WTC11 (cell line): ENCODE measurements around the gene NAB2. TPM values are rescaled to one million over a fixed set of nuclear protein-coding genes. Genes with fewer than 3 reads are reported as not detected.

Experiments
- ATAC-seq: fragments of 200-7000 bp; cut with Tn5 transposase; 2 replicates; pipeline ENCODE4 v1.10.0; 2021; ENCODE audit warnings: mild to moderate bottlenecking, moderate library complexity
- CTCF ChIA-PET: fragments of 300-600 bp; sonication (Branson Sonifier 250); formaldehyde crosslinking; loops from one replicate; lab custom pipeline; 2021; ENCODE audit warnings: antibody characterized with exemption; lab: Charles Lee
- POLR2A ChIA-PET: fragments of 350-600 bp; sonication (Branson Sonifier 250); formaldehyde crosslinking; loops from one replicate; lab custom pipeline; 2021; ENCODE audit warnings: antibody characterized with exemption; lab: Charles Lee
- DNase-seq: peaks from one replicate; pipeline ENCODE4 v3.0.0; 2021; ENCODE audit warnings: low spot score
- H3K27ac Mint-ChIP-seq: 2 replicates; pipeline ENCODE4 v1.8.0; 2021; ENCODE audit warnings: mixed read lengths
- H3K27me3 Mint-ChIP-seq: 2 replicates; pipeline ENCODE4 v1.8.0; 2021; ENCODE audit warnings: low read depth, mild to moderate bottlenecking, moderate library complexity, mixed read lengths
- H3K36me3 Mint-ChIP-seq: 2 replicates; pipeline ENCODE4 v1.8.0; 2021; ENCODE audit warnings: mixed read lengths
- H3K4me1 Mint-ChIP-seq: 2 replicates; pipeline ENCODE4 v1.8.0; 2022; ENCODE audit warnings: mixed read lengths
- H3K4me3 Mint-ChIP-seq: 2 replicates; pipeline ENCODE4 v1.8.0; 2021; ENCODE audit warnings: mild to moderate bottlenecking, moderate library complexity, mixed read lengths
- H3K9me3 Mint-ChIP-seq: 2 replicates; pipeline ENCODE4 v1.8.0; 2021; ENCODE audit warnings: mixed read lengths
- AR ChIP-seq: fragments of 250-450 bp; sonication (Bioruptor Pico); IDR thresholded peaks from 2 replicates; pipeline ENCODE4 v1.9.0; 2021; ENCODE audit warnings: mild to moderate bottlenecking
- E2F5 ChIP-seq: sonication (generic); formaldehyde crosslinking; IDR thresholded peaks from 2 replicates; pipeline ENCODE4 v1.8.1; 2022; ENCODE audit warnings: mild to moderate bottlenecking, moderate library complexity, missing genetic modification reagents
- HMGA2 ChIP-seq: fragments of 250-450 bp; sonication (Bioruptor Pico); IDR thresholded peaks from 2 replicates; pipeline ENCODE4 v1.4.0; 2021; ENCODE audit warnings: mild to moderate bottlenecking, moderate library complexity
- HMGXB4 ChIP-seq: sonication (generic); formaldehyde crosslinking; IDR thresholded peaks from 2 replicates; pipeline ENCODE4 v1.8.1; 2023; ENCODE audit warnings: mild to moderate bottlenecking, moderate library complexity, missing genetic modification reagents
- NR3C1 ChIP-seq: sonication (generic); formaldehyde crosslinking; conservative IDR thresholded peaks from 2 replicates; pipeline ENCODE4 v1.8.1; 2023; ENCODE audit warnings: low read depth, mild to moderate bottlenecking, missing genetic modification reagents
- SMAD3 ChIP-seq: sonication (generic); formaldehyde crosslinking; IDR thresholded peaks from 2 replicates; pipeline ENCODE4 v1.8.0; 2022; ENCODE audit warnings: missing genetic modification reagents, mild to moderate bottlenecking, borderline replicate concordance
- ZNF416 ChIP-seq: fragments of 250-450 bp; sonication (Bioruptor Pico); IDR thresholded peaks from 2 replicates; pipeline ENCODE4 v1.9.0; 2021; ENCODE audit warnings: mild to moderate bottlenecking, inconsistent platforms
- total RNA-seq: library from RNA; stranded (reverse); gene quantifications from 3 replicates; pipeline ENCODE4 v1.2.3, GENCODE V29; 2021
- TF ChIP-seq, protein P1 (sequence below): sonication (generic); formaldehyde crosslinking; conservative IDR thresholded peaks from 2 replicates; pipeline ENCODE4 v1.8.1; 2023; ENCODE audit warnings: mild to moderate bottlenecking, low read depth, missing genetic modification reagents, moderate library complexity
- TF ChIP-seq, protein P2 (sequence below): sonication (generic); formaldehyde crosslinking; IDR thresholded peaks from 2 replicates; pipeline ENCODE4 v1.8.1; 2022; ENCODE audit warnings: low read depth, missing genetic modification reagents, borderline replicate concordance

The NAB2 gene
- total RNA-seq, 1 experiment from 2014 or later, result 20.5 TPM

- TF ChIP-seq AR (CRISPR knock-in tag) (no peak), E2F5 (CRISPR knock-in tag) (no peak), HMGXB4 (CRISPR knock-in tag) (no peak), ZNF416 (CRISPR knock-in tag) (no peak)
- TF ChIP-seq, protein P1, sequence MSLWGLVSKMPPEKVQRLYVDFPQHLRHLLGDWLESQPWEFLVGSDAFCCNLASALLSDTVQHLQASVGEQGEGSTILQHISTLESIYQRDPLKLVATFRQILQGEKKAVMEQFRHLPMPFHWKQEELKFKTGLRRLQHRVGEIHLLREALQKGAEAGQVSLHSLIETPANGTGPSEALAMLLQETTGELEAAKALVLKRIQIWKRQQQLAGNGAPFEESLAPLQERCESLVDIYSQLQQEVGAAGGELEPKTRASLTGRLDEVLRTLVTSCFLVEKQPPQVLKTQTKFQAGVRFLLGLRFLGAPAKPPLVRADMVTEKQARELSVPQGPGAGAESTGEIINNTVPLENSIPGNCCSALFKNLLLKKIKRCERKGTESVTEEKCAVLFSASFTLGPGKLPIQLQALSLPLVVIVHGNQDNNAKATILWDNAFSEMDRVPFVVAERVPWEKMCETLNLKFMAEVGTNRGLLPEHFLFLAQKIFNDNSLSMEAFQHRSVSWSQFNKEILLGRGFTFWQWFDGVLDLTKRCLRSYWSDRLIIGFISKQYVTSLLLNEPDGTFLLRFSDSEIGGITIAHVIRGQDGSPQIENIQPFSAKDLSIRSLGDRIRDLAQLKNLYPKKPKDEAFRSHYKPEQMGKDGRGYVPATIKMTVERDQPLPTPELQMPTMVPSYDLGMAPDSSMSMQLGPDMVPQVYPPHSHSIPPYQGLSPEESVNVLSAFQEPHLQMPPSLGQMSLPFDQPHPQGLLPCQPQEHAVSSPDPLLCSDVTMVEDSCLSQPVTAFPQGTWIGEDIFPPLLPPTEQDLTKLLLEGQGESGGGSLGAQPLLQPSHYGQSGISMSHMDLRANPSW (CRISPR knock-in tag), result no peak; the same call in 1 of the 2 replicates
- TF ChIP-seq, protein P2, sequence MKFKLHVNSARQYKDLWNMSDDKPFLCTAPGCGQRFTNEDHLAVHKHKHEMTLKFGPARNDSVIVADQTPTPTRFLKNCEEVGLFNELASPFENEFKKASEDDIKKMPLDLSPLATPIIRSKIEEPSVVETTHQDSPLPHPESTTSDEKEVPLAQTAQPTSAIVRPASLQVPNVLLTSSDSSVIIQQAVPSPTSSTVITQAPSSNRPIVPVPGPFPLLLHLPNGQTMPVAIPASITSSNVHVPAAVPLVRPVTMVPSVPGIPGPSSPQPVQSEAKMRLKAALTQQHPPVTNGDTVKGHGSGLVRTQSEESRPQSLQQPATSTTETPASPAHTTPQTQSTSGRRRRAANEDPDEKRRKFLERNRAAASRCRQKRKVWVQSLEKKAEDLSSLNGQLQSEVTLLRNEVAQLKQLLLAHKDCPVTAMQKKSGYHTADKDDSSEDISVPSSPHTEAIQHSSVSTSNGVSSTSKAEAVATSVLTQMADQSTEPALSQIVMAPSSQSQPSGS, result no peak
These were observed 22.3 kb downstream of the NAB2 start, which contains the start of gene STAT6 (continued) for GRCh38 chr12:57111031-57111734.

GRCh38 chr12:57112492-57113294 lies 23.8 kb downstream of the NAB2 start:
- ATAC-seq (no peak), DNase-seq (no peak)
- peaks cover 2% of the 10 kb centered on the region; the same call in 1 of the 2 replicates for H3K36me3 Mint-ChIP-seq
- ChIA-PET CTCF (interaction anchor here (0.8 to 5.7 kb wide), 46 partner anchors 10 to 478 kb away, joined by 3 to 270 read pairs (median 9); partner anchors contain the start of genes INHBE, LRP1, LRP1-AS and MYO1A), POLR2A (interaction anchor here (0.5 to 3.9 kb wide), 17 partner anchors 15 to 583 kb away, joined by 3 to 65 read pairs (median 4); partner anchors contain the start of genes LRP1, NAB2, NACA and NEMP1)
- no peak for TF ChIP-seq HMGA2 (CRISPR knock-in tag)
- no peak for TF ChIP-seq SMAD3 (CRISPR knock-in tag)
- TF ChIP-seq HMGXB4 (CRISPR knock-in tag), result no peak
- TF ChIP-seq NR3C1 (CRISPR knock-in tag), result no peak
- no peaks in the 10 kb centered on the region for H3K9me3 Mint-ChIP-seq
- peak overlapping the region; percentile 32 for H3K4me3 Mint-ChIP-seq
- H3K4me1 Mint-ChIP-seq, result peaks cover 36% of the 10 kb centered on the region
- no peak overlapping the region; the same call in 1 of the 2 replicates for H3K27ac Mint-ChIP-seq
- no peaks in the 10 kb centered on the region for H3K27me3 Mint-ChIP-seq
